RWPE2 (cell line): ENCODE results near the gene SUPT3H.

Source experiments
- ATAC-seq: fragments of 200-7000 bp; cut with Tn5 transposase; 3 replicates; pipeline ENCODE4 v1.9.1; 2021; ENCODE audit warnings: low read depth
- DNase-seq: peaks from one replicate; pipeline ENCODE4 v3.0.0-alpha.2; 2020; ENCODE audit warnings: low spot score
- H3K27ac ChIP-seq: fragments of 450-650 bp; 2 replicates; pipeline ENCODE4 v1.5.1; 2017; ENCODE audit warnings: mild to moderate bottlenecking; ENCODE audit not compliant: poor library complexity, severe bottlenecking
- H3K27me3 ChIP-seq: fragments of 250-450 bp; sonication (Bioruptor Pico); 2 replicates; pipeline ENCODE4 v1.5.1; 2021; ENCODE audit warnings: mild to moderate bottlenecking, moderate library complexity; ENCODE audit not compliant: insufficient read depth, poor library complexity, severe bottlenecking
- H3K36me3 ChIP-seq: fragments of 250-450 bp; sonication (Bioruptor Pico); 2 replicates; pipeline ENCODE4 v1.5.1; 2020; ENCODE audit warnings: low read depth, mild to moderate bottlenecking, moderate library complexity
- H3K4me1 ChIP-seq: fragments of 250-450 bp; sonication (Bioruptor Pico); 2 replicates; pipeline ENCODE4 v1.5.1; 2021; ENCODE audit warnings: mild to moderate bottlenecking, moderate library complexity; ENCODE audit not compliant: insufficient read depth, poor library complexity, severe bottlenecking
- H3K4me3 ChIP-seq: fragments of 250-450 bp; sonication (Bioruptor Pico); 2 replicates; pipeline ENCODE4 v1.5.1; 2021; ENCODE audit warnings: mild to moderate bottlenecking, moderate library complexity; ENCODE audit not compliant: severe bottlenecking
- H3K9me3 ChIP-seq: fragments of 250-450 bp; sonication (Bioruptor Pico); 2 replicates; pipeline ENCODE4 v1.5.1; 2021; ENCODE audit warnings: mild to moderate bottlenecking, moderate library complexity; ENCODE audit not compliant: severe bottlenecking
- TF ChIP-seq, protein P1 (sequence below): fragments of 450-650 bp; IDR thresholded peaks from one replicate; pipeline ENCODE4 v1.5.1; 2017; ENCODE audit warnings: mild to moderate bottlenecking, moderate library complexity; ENCODE audit not compliant: poor library complexity, severe bottlenecking

Gene SUPT3H

DNA sequence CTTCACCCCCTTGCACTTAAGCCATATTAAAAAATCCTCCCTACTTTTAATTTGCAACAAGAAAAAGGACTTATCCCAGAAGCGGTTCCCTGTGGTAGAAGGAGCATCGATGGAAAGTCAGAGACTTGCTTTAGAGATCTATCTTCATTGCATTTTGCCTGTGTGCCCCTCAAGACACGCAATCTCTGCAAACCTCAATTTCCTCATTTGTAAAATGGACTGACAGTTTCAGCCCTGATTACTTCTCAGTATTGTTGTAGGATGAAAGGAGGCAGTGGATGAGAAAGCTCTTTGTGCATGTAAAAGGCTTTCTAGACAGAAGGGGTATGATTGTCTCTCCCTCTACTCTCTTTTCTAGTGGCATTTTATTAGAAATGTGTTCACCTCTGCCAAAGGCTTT, 580.0 kb downstream of the SUPT3H start:
- H3K4me1 ChIP-seq = no peaks in the 10 kb centered on the region
- DNase-seq (no peak), ATAC-seq (no peak)
- H3K27ac ChIP-seq = no peak overlapping the region
- H3K4me3 ChIP-seq = no peak overlapping the region
- no peaks in the 10 kb centered on the region for H3K27me3 ChIP-seq
- TF ChIP-seq, protein P1, sequence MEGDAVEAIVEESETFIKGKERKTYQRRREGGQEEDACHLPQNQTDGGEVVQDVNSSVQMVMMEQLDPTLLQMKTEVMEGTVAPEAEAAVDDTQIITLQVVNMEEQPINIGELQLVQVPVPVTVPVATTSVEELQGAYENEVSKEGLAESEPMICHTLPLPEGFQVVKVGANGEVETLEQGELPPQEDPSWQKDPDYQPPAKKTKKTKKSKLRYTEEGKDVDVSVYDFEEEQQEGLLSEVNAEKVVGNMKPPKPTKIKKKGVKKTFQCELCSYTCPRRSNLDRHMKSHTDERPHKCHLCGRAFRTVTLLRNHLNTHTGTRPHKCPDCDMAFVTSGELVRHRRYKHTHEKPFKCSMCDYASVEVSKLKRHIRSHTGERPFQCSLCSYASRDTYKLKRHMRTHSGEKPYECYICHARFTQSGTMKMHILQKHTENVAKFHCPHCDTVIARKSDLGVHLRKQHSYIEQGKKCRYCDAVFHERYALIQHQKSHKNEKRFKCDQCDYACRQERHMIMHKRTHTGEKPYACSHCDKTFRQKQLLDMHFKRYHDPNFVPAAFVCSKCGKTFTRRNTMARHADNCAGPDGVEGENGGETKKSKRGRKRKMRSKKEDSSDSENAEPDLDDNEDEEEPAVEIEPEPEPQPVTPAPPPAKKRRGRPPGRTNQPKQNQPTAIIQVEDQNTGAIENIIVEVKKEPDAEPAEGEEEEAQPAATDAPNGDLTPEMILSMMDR = no peak
- no peaks in the 10 kb centered on the region for H3K36me3 ChIP-seq
- no peaks in the 10 kb centered on the region for H3K9me3 ChIP-seq

DNA sequence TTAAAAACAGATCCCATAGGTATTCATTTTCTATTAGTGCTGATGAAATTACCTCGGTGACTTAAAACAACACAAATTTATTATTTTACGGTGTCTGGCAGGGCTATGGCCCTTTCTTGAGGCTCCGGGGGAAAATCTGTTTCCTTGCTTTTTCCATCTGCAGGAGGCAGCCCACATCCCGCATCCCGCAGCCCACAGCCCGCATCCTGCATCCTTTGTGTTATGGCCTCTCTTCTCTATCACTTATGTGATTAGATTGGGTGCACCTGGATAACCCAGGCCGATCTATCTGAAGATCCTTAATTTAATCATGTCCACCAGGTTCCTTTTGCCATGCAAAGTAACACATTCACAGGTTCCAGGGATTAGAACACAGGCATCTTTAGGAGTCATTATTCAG, 582.4 kb downstream of the SUPT3H start:
- H3K27me3 ChIP-seq = no peaks in the 10 kb centered on the region
- no peaks in the 10 kb centered on the region for H3K36me3 ChIP-seq
- no peak for ATAC-seq
- H3K27ac ChIP-seq = no peak overlapping the region
- H3K9me3 ChIP-seq = no peaks in the 10 kb centered on the region
- TF ChIP-seq, protein P1 = no peak
- H3K4me1 ChIP-seq = no peaks in the 10 kb centered on the region
- no peak for DNase-seq
- no peak overlapping the region for H3K4me3 ChIP-seq

DNA sequence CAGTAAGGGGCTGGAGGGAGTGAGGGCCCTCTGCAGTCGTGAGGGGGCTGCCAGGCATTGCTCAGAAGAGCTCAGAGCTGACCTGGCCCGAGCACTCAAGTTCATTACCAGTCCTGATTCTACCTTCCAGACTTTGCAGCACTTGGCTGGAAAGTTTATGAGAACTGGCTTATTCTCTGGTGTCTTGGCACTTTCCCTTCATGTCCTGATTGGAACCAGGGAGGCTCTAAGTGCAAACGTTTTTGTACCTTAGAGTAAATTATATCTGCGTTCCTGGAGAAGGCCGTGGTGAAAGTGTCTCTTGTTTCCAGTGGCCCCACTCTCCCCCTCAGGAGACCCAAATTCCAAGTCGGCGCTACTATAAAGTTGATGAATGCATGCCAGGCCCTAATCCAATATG, 587.9 kb downstream of the SUPT3H start:
- no peak for ATAC-seq
- DNase-seq = no peak
- Histone ChIP-seq H3K4me1 (no peaks in the 10 kb centered on the region), H3K9me3 (peaks cover 1% of the 10 kb centered on the region), H3K27ac (no peak overlapping the region), H3K4me3 (no peak overlapping the region), H3K36me3 (no peaks in the 10 kb centered on the region), H3K27me3 (no peaks in the 10 kb centered on the region)
- TF ChIP-seq, protein P1 = no peak

DNA sequence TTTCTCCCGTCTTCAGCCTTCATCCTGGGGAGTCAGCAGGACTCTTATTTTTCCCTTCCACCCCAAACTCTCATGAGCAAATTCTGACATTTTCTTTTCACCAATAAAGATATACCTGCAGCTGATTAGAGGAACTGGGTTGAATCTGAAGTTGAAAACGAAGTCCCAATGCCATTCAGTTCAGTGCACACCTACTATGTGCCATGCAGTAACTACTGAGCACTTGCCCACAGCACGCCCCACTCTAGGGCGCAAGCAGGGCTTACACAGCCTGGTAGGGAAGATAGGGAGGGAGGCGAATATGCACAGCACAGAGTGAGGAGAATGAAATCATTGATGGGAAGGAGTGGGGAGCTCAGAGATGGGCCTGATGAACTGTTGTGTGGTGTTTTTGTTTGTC, 588.7 kb downstream of the SUPT3H start:
- H3K27ac ChIP-seq = no peak overlapping the region
- ATAC-seq = no peak

DNA sequence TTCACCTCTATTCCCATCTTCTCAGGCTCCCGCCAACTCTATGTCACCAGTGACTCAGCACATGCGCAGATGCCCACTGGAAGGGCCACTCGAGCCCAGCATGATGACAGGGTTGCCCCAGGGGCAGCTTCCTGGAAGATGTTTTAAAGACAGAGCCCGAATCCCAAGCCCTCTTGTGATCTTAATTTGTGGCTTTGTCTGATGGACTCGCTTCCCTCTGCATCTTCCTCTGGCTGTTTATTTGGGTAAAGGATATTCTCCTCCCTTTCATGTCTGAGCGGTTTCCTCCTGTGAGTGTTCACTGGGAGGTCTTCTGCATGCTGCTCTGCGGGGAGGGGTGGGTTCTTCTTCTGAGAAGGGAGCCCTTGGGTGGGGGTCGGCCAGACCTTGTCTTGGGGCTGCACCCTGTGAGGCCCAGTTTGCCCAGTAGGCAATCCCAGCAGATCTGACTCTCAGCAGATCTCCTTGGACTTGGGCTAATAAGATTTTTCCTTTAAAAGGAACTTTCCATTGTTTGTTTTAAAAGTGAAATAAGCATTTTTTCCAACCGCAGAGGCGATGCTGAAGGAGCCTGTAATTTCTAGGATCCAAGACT, 589.2 kb downstream of the SUPT3H start:
- H3K27ac ChIP-seq = no peak overlapping the region
- TF ChIP-seq, protein P1 = no peak
- H3K36me3 ChIP-seq = no peaks in the 10 kb centered on the region
- no peaks in the 10 kb centered on the region for H3K27me3 ChIP-seq
- DNase-seq = no peak
- peaks cover 2% of the 10 kb centered on the region for H3K9me3 ChIP-seq
- no peak for ATAC-seq
- no peaks in the 10 kb centered on the region for H3K4me1 ChIP-seq
- no peak overlapping the region for H3K4me3 ChIP-seq

More for the DNA sequence above, 588.7 kb downstream of the SUPT3H start:
- Histone ChIP-seq H3K36me3 (no peaks in the 10 kb centered on the region), H3K4me1 (no peaks in the 10 kb centered on the region), H3K4me3 (no peak overlapping the region), H3K9me3 (peaks cover 2% of the 10 kb centered on the region), H3K27me3 (no peaks in the 10 kb centered on the region)
- TF ChIP-seq, protein P1 = no peak
- DNase-seq = no peak
